ENCODE data around the gene YIF1B. TPM values are rescaled to one million over a fixed set of nuclear protein-coding genes. Genes with fewer than 3 reads are reported as not detected.

YIF1B gene
- total RNA-seq, 1 experiment from 2014 or later = 49.2 TPM

DNA sequence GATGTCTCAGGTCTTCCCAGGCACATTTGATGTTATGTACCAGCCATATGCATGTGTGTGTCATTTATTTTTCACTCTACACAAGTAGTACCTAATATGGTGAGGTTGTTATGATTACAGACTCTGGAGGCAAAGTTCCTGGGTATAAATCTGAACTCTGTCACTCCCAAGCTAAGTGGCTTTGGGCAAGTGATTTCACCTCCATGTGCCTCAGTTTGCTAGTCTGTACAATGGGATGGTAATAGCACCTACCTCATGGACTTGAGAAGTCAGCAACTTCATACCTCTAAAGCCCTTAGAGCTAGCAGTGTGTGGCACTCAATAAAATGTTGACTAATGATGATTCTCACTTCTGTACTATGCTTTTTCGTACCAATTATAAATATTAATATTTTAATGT, 16.0 kb upstream of the YIF1B start:
- ChIA-PET POLR2A (interaction anchor here (0.7 kb wide), 1 partner anchor 42 kb away, joined by 3 read pairs; the partner anchor contains the start of gene PSMD8), CTCF (interaction anchor here (0.5 to 6.7 kb wide), 8 partner anchors 8 to 430 kb away, joined by 3 to 102 read pairs (median 4); partner anchors contain the start of gene C19orf33)
- no TSS peak for BruUV-seq (replicated peaks)

DNA sequence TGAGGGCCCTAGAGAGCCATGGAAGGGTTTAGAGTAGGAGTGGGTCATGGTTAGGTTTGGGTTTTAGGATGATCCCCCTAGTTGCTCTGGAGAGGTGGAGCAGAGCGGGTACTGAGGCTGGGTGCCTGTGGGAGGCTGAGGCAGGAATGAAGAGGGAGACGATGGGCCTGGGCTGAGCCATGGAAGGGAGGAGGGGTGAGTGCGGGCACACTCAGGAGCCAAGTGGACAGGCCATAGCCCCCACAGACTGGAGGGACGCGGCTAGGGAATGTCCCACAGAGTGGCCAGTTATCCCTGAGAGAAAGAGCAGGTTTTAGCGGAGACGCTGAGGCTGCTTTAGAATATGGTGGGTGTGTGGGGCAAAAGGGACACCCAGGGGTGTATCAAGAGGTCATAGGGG, 13.9 kb upstream of the YIF1B start:
- H3K4me3 Mint-ChIP-seq (ENCODE audit: unreplicated experiment) = no peak overlapping the region
- DNase-seq (ENCODE audit: unreplicated experiment) = no peak
- no peaks in the 10 kb centered on the region for H3K9me3 Mint-ChIP-seq (ENCODE audit: unreplicated experiment)
- no TSS peak for BruUV-seq (replicated peaks)
- no peaks in the 10 kb centered on the region for H3K36me3 Mint-ChIP-seq (ENCODE audit: insufficient read depth, unreplicated experiment)
- no peaks in the 10 kb centered on the region for H3K4me1 Mint-ChIP-seq (ENCODE audit: insufficient read depth, unreplicated experiment)
- intact Hi-C loops (cut with micrococcal nuclease) = no loop called here
- TF ChIP-seq, protein P1, sequence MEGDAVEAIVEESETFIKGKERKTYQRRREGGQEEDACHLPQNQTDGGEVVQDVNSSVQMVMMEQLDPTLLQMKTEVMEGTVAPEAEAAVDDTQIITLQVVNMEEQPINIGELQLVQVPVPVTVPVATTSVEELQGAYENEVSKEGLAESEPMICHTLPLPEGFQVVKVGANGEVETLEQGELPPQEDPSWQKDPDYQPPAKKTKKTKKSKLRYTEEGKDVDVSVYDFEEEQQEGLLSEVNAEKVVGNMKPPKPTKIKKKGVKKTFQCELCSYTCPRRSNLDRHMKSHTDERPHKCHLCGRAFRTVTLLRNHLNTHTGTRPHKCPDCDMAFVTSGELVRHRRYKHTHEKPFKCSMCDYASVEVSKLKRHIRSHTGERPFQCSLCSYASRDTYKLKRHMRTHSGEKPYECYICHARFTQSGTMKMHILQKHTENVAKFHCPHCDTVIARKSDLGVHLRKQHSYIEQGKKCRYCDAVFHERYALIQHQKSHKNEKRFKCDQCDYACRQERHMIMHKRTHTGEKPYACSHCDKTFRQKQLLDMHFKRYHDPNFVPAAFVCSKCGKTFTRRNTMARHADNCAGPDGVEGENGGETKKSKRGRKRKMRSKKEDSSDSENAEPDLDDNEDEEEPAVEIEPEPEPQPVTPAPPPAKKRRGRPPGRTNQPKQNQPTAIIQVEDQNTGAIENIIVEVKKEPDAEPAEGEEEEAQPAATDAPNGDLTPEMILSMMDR (IDR thresholded peaks at IDR 0.05; ENCODE audit: unreplicated experiment) = no peak
- no peak overlapping the region for H3K27ac Mint-ChIP-seq (ENCODE audit: low read depth, unreplicated experiment)
- H3K27me3 Mint-ChIP-seq (ENCODE audit: insufficient read depth, unreplicated experiment) = no peaks in the 10 kb centered on the region
- POLR2A ChIA-PET = no interaction called here
- CTCF ChIA-PET = interaction anchor here (4.5 to 6.7 kb wide), 2 partner anchors 85 to 95 kb away, joined by 20 to 102 read pairs; no protein-coding TSS in a partner anchor

More for the DNA sequence above, 16.0 kb upstream of the YIF1B start:
- no peak for DNase-seq (ENCODE audit: unreplicated experiment)
- intact Hi-C loops (cut with micrococcal nuclease) = no loop called here
- Mint-ChIP-seq H3K27me3 (ENCODE audit: insufficient read depth, unreplicated experiment) (no peaks in the 10 kb centered on the region), H3K4me3 (ENCODE audit: unreplicated experiment) (no peak overlapping the region), H3K27ac (ENCODE audit: low read depth, unreplicated experiment) (no peak overlapping the region), H3K36me3 (ENCODE audit: insufficient read depth, unreplicated experiment) (peaks cover 3% of the 10 kb centered on the region), H3K4me1 (ENCODE audit: insufficient read depth, unreplicated experiment) (peaks cover 3% of the 10 kb centered on the region), H3K9me3 (ENCODE audit: unreplicated experiment) (no peaks in the 10 kb centered on the region)
- TF ChIP-seq, protein P1 (IDR thresholded peaks at IDR 0.05; ENCODE audit: unreplicated experiment) = no peak

DNA sequence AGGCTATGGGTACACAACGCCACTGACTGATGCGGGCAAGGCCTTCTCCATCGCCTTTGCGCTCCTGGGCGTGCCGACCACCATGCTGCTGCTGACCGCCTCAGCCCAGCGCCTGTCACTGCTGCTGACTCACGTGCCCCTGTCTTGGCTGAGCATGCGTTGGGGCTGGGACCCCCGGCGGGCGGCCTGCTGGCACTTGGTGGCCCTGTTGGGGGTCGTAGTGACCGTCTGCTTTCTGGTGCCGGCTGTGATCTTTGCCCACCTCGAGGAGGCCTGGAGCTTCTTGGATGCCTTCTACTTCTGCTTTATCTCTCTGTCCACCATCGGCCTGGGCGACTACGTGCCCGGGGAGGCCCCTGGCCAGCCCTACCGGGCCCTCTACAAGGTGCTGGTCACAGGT, 10.8 kb upstream of the YIF1B start:
- BruUV-seq (replicated peaks) = no TSS peak
- Mint-ChIP-seq H3K36me3 (ENCODE audit: insufficient read depth, unreplicated experiment) (no peaks in the 10 kb centered on the region), H3K27ac (ENCODE audit: low read depth, unreplicated experiment) (no peak overlapping the region), H3K4me3 (ENCODE audit: unreplicated experiment) (no peak overlapping the region), H3K9me3 (ENCODE audit: unreplicated experiment) (no peaks in the 10 kb centered on the region), H3K4me1 (ENCODE audit: insufficient read depth, unreplicated experiment) (peaks cover 8% of the 10 kb centered on the region), H3K27me3 (ENCODE audit: insufficient read depth, unreplicated experiment) (no peaks in the 10 kb centered on the region)
- no peak for DNase-seq (ENCODE audit: unreplicated experiment)
- intact Hi-C loops (cut with micrococcal nuclease) = no loop called here
- TF ChIP-seq, protein P1 (IDR thresholded peaks at IDR 0.05; ENCODE audit: unreplicated experiment) = no peak
- CTCF ChIA-PET = interaction anchor here (0.7 to 1.9 kb wide), 4 partner anchors 79 to 591 kb away, joined by 3 to 7 read pairs (median 3); no protein-coding TSS in a partner anchor
- POLR2A ChIA-PET = no interaction called here

DNA sequence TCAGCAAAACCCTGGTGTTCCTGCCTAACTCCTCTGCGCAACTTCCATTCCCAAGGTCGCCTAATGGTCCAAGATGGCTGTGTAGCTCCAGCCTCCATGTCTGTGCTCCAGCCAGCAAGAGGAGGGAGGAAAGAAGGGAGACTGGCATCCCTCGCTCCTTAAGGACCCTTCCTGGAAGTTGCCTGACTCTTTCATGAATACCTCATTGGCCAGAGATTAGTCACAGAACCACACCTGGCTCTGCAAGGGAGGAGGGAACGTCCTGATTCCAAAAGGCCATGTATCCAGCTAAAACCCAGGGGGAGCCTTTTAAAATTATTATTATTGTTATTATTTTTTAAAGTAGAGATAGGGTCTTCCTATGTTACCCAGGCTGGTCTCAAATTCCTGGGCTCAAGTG, 8.7 kb upstream of the YIF1B start:
- ChIA-PET CTCF (interaction anchor here (0.6 to 0.7 kb wide), 2 partner anchors 85 to 604 kb away, joined by 3 to 7 read pairs; no protein-coding TSS in a partner anchor), POLR2A (no interaction called here)
- Mint-ChIP-seq H3K27ac (ENCODE audit: low read depth, unreplicated experiment) (no peak overlapping the region), H3K36me3 (ENCODE audit: insufficient read depth, unreplicated experiment) (peaks cover 5% of the 10 kb centered on the region), H3K4me3 (ENCODE audit: unreplicated experiment) (no peak overlapping the region), H3K4me1 (ENCODE audit: insufficient read depth, unreplicated experiment) (peaks cover 18% of the 10 kb centered on the region), H3K9me3 (ENCODE audit: unreplicated experiment) (no peaks in the 10 kb centered on the region), H3K27me3 (ENCODE audit: insufficient read depth, unreplicated experiment) (no peaks in the 10 kb centered on the region)
- TF ChIP-seq, protein P1 (IDR thresholded peaks at IDR 0.05; ENCODE audit: unreplicated experiment) = no peak
- intact Hi-C loops (cut with micrococcal nuclease) = no loop called here
- no peak for DNase-seq (ENCODE audit: unreplicated experiment)
- no TSS peak for BruUV-seq (replicated peaks)

All from MCF 10A (cell line).